Keratinocyte (primary cell): ENCODE results near the gene S100A9. TPM values are rescaled to one million over a fixed set of nuclear protein-coding genes. Genes with fewer than 3 reads are reported as not detected.

Experiments used
- DNase-seq: peaks from one replicate; pipeline ENCODE4 v3.0.0-alpha.2; 2011; ENCODE audit warnings: low read depth, missing footprints, low spot score
- FAIRE-seq: peaks from 2 replicates; lab custom pipeline; 2011; peaks lifted over from hg19 to GRCh38; lab: Jason Lieb, UNC
- H2AFZ ChIP-seq: 2 replicates; pipeline ENCODE4 v1.6.0; 2012; ENCODE audit warnings: low read length, control low read depth, inconsistent platforms; ENCODE audit not compliant: control insufficient read depth
- H3K27ac ChIP-seq: 2 replicates; pipeline ENCODE4 v1.5.1; 2011; ENCODE audit warnings: low read length; ENCODE audit not compliant: control insufficient read depth, insufficient read depth
- H3K27me3 ChIP-seq: 3 replicates; pipeline ENCODE4 v1.6.0; 2011; ENCODE audit warnings: low read length; ENCODE audit not compliant: control insufficient read depth, insufficient read depth; ENCODE audit errors: extremely low read depth
- H3K36me3 ChIP-seq, 2 experiments: 2 replicates in 1 of 2; 3 replicates in 1 of 2; pipeline ENCODE4 v1.5.1; 2011; ENCODE audit warnings: low read length in 2 of 2, mild to moderate bottlenecking in 1 of 2; ENCODE audit not compliant: control insufficient read depth in 2 of 2, insufficient read depth in 2 of 2; ENCODE audit errors: extremely low read depth in 1 of 2
- H3K4me1 ChIP-seq: 3 replicates; pipeline ENCODE4 v1.5.1; 2011; ENCODE audit warnings: low read length; ENCODE audit not compliant: control insufficient read depth, insufficient read depth; ENCODE audit errors: extremely low read depth
- H3K4me2 ChIP-seq: 3 replicates; pipeline ENCODE4 v1.6.0; 2011; ENCODE audit warnings: low read depth, low read length; ENCODE audit not compliant: control insufficient read depth, insufficient read depth; ENCODE audit errors: extremely low read depth
- H3K4me3 ChIP-seq, 3 experiments: fragments of 200-600 bp in 1 of 3; sonication (generic) in 1 of 3; 2 replicates in 2 of 3; 3 replicates in 1 of 3; pipeline ENCODE4 v1.5.1; 2011 to 2016; ENCODE audit warnings: low read length in 3 of 3, mild to moderate bottlenecking in 3 of 3, control low read depth in 2 of 3, inconsistent platforms in 1 of 3, low read depth in 1 of 3, mixed read lengths in 1 of 3, mixed run types in 1 of 3, moderate library complexity in 1 of 3; ENCODE audit not compliant: control insufficient read depth in 2 of 3, insufficient read depth in 2 of 3; ENCODE audit errors: extremely low read depth in 1 of 3
- H3K79me2 ChIP-seq: 2 replicates; pipeline ENCODE4 v1.6.0; 2012; ENCODE audit warnings: low read length; ENCODE audit not compliant: control insufficient read depth, insufficient read depth
- H3K9ac ChIP-seq: 3 replicates; pipeline ENCODE4 v1.6.0; 2011; ENCODE audit warnings: low read length; ENCODE audit not compliant: control insufficient read depth, insufficient read depth; ENCODE audit errors: extremely low read depth
- H3K9me1 ChIP-seq: 3 replicates; pipeline ENCODE4 v1.6.0; 2011; ENCODE audit warnings: low read length; ENCODE audit not compliant: control insufficient read depth, insufficient read depth; ENCODE audit errors: extremely low read depth
- H3K9me3 ChIP-seq: 2 replicates; pipeline ENCODE4 v1.5.1; 2012; ENCODE audit warnings: low read depth, low read length; ENCODE audit not compliant: control insufficient read depth
- H4K20me1 ChIP-seq: 3 replicates; pipeline ENCODE4 v1.6.0; 2011; ENCODE audit warnings: low read length; ENCODE audit not compliant: control insufficient read depth, insufficient read depth; ENCODE audit errors: extremely low read depth
- EZH2 ChIP-seq: IDR thresholded peaks from one replicate; pipeline ENCODE4 v1.6.1; 2012; ENCODE audit warnings: inconsistent platforms, mild to moderate bottlenecking, low read length, moderate library complexity
- dilution Hi-C: fragments of 300-500 bp; cut with MboI; formaldehyde crosslinking; loops from one replicate; pipeline ENCODE4 v1.7.0; 2020; ENCODE audit warnings: low sequenced_read_pairs; ENCODE audit not compliant: extremely low pct_ligation_motif_present
- polyA plus RNA-seq, 5 experiments: library from polyadenylated mRNA; depleted of rRNA in 3 of 5; stranded (reverse) in 3 of 5; stranded (forward) in 1 of 5; unstranded in 1 of 5; fragments of >200 nt; gene quantifications; 1 replicate in 1 of 5; 2 replicates in 3 of 5; 3 replicates in 1 of 5; pipeline versions ENCODE4 v1.2.1 to v1.2.3, GENCODE V29; 2011 to 2012; ENCODE audit warnings: missing spikeins in 2 of 5, low read depth in 1 of 5, low replicate concordance in 1 of 5
- TF ChIP-seq, protein P1 (sequence below), 3 experiments: IDR thresholded peaks in 1 of 3; conservative IDR thresholded peaks in 1 of 3; optimal IDR thresholded peaks in 1 of 3; 2 replicates in 2 of 3; 3 replicates in 1 of 3; pipeline versions ENCODE3 to v1.5.1; 2011; ENCODE audit warnings: low read length in 3 of 3, mild to moderate bottlenecking in 3 of 3, moderate library complexity in 2 of 3, control low read depth in 1 of 3, inconsistent platforms in 1 of 3; ENCODE audit not compliant: insufficient read depth in 2 of 3; ENCODE audit errors: extremely low read depth in 1 of 3

Gene S100A9
- polyA plus RNA-seq, 1 donor (not counting 4 experiments of a cell fraction or from before 2014, with no cell fraction given): 297 TPM

DNA sequence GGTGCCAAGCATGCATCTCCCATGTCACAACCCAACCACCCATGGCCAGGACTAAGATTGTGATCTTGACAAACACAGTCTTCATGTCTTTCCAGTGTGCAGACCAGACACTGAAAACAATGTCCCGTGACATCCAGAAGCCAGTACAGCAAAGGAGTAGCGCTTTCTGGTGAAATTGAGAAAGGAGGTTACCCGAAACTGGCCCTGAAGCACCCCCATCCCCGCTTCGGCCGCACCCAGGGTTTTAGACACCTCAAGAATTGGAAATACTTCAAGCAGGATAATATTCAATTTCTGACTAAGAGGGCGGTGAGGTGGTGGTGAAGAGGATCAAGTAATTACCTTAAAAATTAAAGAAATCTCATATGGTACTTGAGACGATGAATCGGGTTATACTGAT, 43.8 kb downstream of the S100A9 start:
- dilution Hi-C loops: loop anchor here (10.0 kb wide), 1 partner anchor 47 kb away; the partner anchor contains the start of gene S100A9
- Histone ChIP-seq H3K4me3 (no peak overlapping the region), H3K4me1 (no peaks in the 10 kb centered on the region), H4K20me1 (no peaks in the 10 kb centered on the region), H3K27ac (no peak overlapping the region), H3K4me2 (no peak overlapping the region), H3K9me3 (no peaks in the 10 kb centered on the region), H3K79me2 (no peaks in the 10 kb centered on the region), H3K27me3 (peaks cover 21% of the 10 kb centered on the region), H3K9me1 (no peaks in the 10 kb centered on the region), H2AFZ (no peak overlapping the region), H3K36me3 (no peaks in the 10 kb centered on the region), H3K9ac (no peak overlapping the region)
- FAIRE-seq: no peak
- no peak for DNase-seq
- TF ChIP-seq, protein P1, sequence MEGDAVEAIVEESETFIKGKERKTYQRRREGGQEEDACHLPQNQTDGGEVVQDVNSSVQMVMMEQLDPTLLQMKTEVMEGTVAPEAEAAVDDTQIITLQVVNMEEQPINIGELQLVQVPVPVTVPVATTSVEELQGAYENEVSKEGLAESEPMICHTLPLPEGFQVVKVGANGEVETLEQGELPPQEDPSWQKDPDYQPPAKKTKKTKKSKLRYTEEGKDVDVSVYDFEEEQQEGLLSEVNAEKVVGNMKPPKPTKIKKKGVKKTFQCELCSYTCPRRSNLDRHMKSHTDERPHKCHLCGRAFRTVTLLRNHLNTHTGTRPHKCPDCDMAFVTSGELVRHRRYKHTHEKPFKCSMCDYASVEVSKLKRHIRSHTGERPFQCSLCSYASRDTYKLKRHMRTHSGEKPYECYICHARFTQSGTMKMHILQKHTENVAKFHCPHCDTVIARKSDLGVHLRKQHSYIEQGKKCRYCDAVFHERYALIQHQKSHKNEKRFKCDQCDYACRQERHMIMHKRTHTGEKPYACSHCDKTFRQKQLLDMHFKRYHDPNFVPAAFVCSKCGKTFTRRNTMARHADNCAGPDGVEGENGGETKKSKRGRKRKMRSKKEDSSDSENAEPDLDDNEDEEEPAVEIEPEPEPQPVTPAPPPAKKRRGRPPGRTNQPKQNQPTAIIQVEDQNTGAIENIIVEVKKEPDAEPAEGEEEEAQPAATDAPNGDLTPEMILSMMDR (optimal IDR thresholded peaks at IDR 0.05 in 1 of 3, IDR thresholded peaks at IDR 0.05 in 1 of 3, conservative IDR thresholded peaks at IDR 0.05 in 1 of 3; ENCODE audit: extremely low read depth in 1 of 3, insufficient read depth in 2 of 3, low read length in 3 of 3): no peak
- TF ChIP-seq EZH2: no peak

- dilution Hi-C loops: loop anchor here (10.0 kb wide), 1 partner anchor 47 kb away; the partner anchor contains the start of gene S100A9
- FAIRE-seq (no peak), DNase-seq (no peak)
- Histone ChIP-seq H3K4me2 (no peak overlapping the region), H3K79me2 (no peaks in the 10 kb centered on the region), H4K20me1 (no peaks in the 10 kb centered on the region), H3K27me3 (peaks cover 26% of the 10 kb centered on the region), H2AFZ (no peak overlapping the region), H3K4me3 (no peak overlapping the region), H3K36me3 (no peaks in the 10 kb centered on the region), H3K27ac (no peak overlapping the region), H3K9ac (no peak overlapping the region), H3K9me3 (no peaks in the 10 kb centered on the region), H3K4me1 (no peaks in the 10 kb centered on the region), H3K9me1 (no peaks in the 10 kb centered on the region)
- TF ChIP-seq, protein P1 (optimal IDR thresholded peaks at IDR 0.05 in 1 of 3, IDR thresholded peaks at IDR 0.05 in 1 of 3, conservative IDR thresholded peaks at IDR 0.05 in 1 of 3; ENCODE audit: extremely low read depth in 1 of 3, insufficient read depth in 2 of 3, low read length in 3 of 3): no peak
- TF ChIP-seq EZH2: no peak
Observed at GRCh38 chr1:153402226-153402625, 44.6 kb downstream of the S100A9 start.
